Astrocyte (in vitro differentiated cells and primary cell): ENCODE results near the gene OSTM1. TPM values are rescaled to one million over a fixed set of nuclear protein-coding genes. Genes with fewer than 3 reads are reported as not detected.

Experiments
- DNase-seq: peaks from one replicate; pipeline ENCODE4 v3.0.0-alpha.2; 2010; ENCODE audit warnings: low read depth
- FAIRE-seq: peaks from 2 replicates; lab custom pipeline; 2011; peaks lifted over from hg19 to GRCh38; lab: Jason Lieb, UNC
- H2AFZ ChIP-seq: 2 replicates; pipeline ENCODE4 v1.6.0; 2012; ENCODE audit warnings: low read depth, low read length, inconsistent platforms
- H3K27ac ChIP-seq: 2 replicates; pipeline ENCODE4 v1.5.1; 2011; ENCODE audit warnings: low read depth, low read length, inconsistent platforms
- H3K27me3 ChIP-seq: 2 replicates; pipeline ENCODE4 v1.6.0; 2011; ENCODE audit warnings: low read length, inconsistent platforms; ENCODE audit not compliant: insufficient read depth
- H3K36me3 ChIP-seq: 2 replicates; pipeline ENCODE4 v1.5.1; 2011; ENCODE audit warnings: low read length, inconsistent platforms; ENCODE audit not compliant: insufficient read depth
- H3K4me1 ChIP-seq: 2 replicates; pipeline ENCODE4 v1.5.1; 2011; ENCODE audit warnings: low read length, inconsistent platforms; ENCODE audit not compliant: insufficient read depth
- H3K4me2 ChIP-seq: 2 replicates; pipeline ENCODE4 v1.6.0; 2012; ENCODE audit warnings: low read length, inconsistent platforms
- H3K4me3 ChIP-seq: 2 replicates; pipeline ENCODE4 v1.5.1; 2011; ENCODE audit warnings: low read depth, mild to moderate bottlenecking, low read length, inconsistent platforms; ENCODE audit not compliant: insufficient read depth
- H3K79me2 ChIP-seq: 2 replicates; pipeline ENCODE4 v1.6.0; 2012; ENCODE audit warnings: mild to moderate bottlenecking, low read length, inconsistent platforms; ENCODE audit not compliant: insufficient read depth
- H3K9ac ChIP-seq: 2 replicates; pipeline ENCODE4 v1.6.0; 2012; ENCODE audit warnings: mild to moderate bottlenecking, low read length, inconsistent platforms
- H3K9me3 ChIP-seq: 2 replicates; pipeline ENCODE4 v1.5.1; 2012; ENCODE audit warnings: low read depth, mild to moderate bottlenecking, low read length, inconsistent platforms; ENCODE audit not compliant: insufficient read depth
- H4K20me1 ChIP-seq: 2 replicates; pipeline ENCODE4 v1.6.0; 2012; ENCODE audit warnings: low read length, inconsistent platforms; ENCODE audit not compliant: insufficient read depth
- H3K27ac Mint-ChIP-seq: one replicate; pipeline ENCODE4 v1.8.0; 2021; ENCODE audit warnings: mild to moderate bottlenecking, mixed read lengths; ENCODE audit not compliant: unreplicated experiment
- H3K27me3 Mint-ChIP-seq: one replicate; pipeline ENCODE4 v1.8.0; 2021; ENCODE audit warnings: low read depth, mixed read lengths; ENCODE audit not compliant: unreplicated experiment
- H3K36me3 Mint-ChIP-seq: one replicate; pipeline ENCODE4 v1.8.0; 2021; ENCODE audit warnings: low read depth, mixed read lengths; ENCODE audit not compliant: unreplicated experiment
- H3K4me1 Mint-ChIP-seq: one replicate; pipeline ENCODE4 v1.8.0; 2021; ENCODE audit warnings: low read depth, mixed read lengths; ENCODE audit not compliant: unreplicated experiment
- H3K4me3 Mint-ChIP-seq: one replicate; pipeline ENCODE4 v1.8.0; 2021; ENCODE audit warnings: mild to moderate bottlenecking, moderate library complexity, mixed read lengths; ENCODE audit not compliant: unreplicated experiment
- H3K9me3 Mint-ChIP-seq: one replicate; pipeline ENCODE4 v1.8.0; 2021; ENCODE audit warnings: mild to moderate bottlenecking, mixed read lengths; ENCODE audit not compliant: unreplicated experiment
- CTCF ChIP-seq: IDR thresholded peaks from 2 replicates; pipeline ENCODE4 v1.5.1; 2011; ENCODE audit warnings: low read depth, mild to moderate bottlenecking, inconsistent platforms, low read length, moderate library complexity; ENCODE audit not compliant: insufficient read depth
- EZH2 ChIP-seq: IDR thresholded peaks from 2 replicates; pipeline ENCODE4 v1.6.1; 2012; ENCODE audit warnings: mild to moderate bottlenecking, low read length, inconsistent platforms; ENCODE audit not compliant: insufficient read depth
- total RNA-seq: library from RNA; stranded (reverse); gene quantifications from 2 replicates; pipeline ENCODE4 v1.2.1, GENCODE V29; 2021

The OSTM1 gene
- total RNA-seq, 1 donor from 2014 or later = 58.3 TPM

GRCh38 chr6:108115598-108116058, 41.1 kb upstream of the OSTM1 start:
- Mint-ChIP-seq H3K36me3 (peaks cover 4% of the 10 kb centered on the region), H3K9me3 (peaks cover 13% of the 10 kb centered on the region), H3K27me3 (peaks cover 80% of the 10 kb centered on the region), H3K4me3 (peak overlapping the region; percentile 10), H3K4me1 (peaks cover 12% of the 10 kb centered on the region), H3K27ac (peak overlapping the region; percentile 48)
- Histone ChIP-seq H3K9me3 (no peaks in the 10 kb centered on the region), H3K36me3 (no peaks in the 10 kb centered on the region), H2AFZ (no peak overlapping the region), H3K4me2 (peak overlapping the region; percentile 92), H3K27ac (no peak overlapping the region), H3K4me1 (peaks cover 17% of the 10 kb centered on the region), H3K4me3 (no peak overlapping the region), H3K27me3 (peaks cover 71% of the 10 kb centered on the region), H4K20me1 (peaks cover 4% of the 10 kb centered on the region), H3K79me2 (no peaks in the 10 kb centered on the region), H3K9ac (no peak overlapping the region)
- TF ChIP-seq CTCF (peak; percentile 37), EZH2 (no peak)
- no peak for DNase-seq
- no peak for FAIRE-seq

DNA sequence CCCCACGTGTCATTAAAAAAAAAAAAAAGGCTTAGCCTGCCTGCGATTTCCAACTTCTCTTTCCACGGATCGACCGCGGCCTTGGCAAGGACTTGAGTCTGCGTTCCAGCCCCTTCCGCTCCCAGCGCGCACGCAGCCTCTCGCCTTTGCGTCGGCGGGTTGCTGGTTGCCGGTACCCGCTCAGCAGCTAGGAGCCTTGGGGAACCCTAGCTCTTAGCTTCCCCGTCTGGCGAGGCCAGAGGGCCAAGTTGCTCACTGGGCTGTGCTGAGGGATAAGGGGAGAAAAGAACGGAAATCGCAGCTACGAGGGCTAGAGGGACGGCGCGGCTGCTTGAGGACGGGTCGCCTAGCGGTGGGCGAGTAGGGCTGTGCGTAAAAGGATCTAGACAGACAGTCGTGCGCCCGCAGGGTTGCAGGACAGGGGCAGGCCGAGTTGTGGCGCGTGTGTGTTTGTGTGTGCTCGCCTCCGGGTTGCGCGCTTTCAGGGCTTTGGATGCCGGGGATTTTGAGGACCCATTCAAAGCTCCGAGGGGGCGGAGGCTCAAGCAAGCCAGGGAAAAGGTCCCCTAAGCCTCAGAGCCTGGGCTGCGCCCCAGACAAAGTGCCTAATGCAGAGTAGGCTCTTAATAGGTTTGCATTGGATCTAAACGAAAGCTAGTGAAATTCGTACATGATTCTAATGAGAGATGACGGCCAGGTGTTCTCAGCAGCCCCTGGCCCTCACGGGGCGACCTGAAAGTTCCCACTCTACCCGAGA, 40.5 kb upstream of the OSTM1 start:
- peak; percentile 76 for DNase-seq
- peaks cover 17% of the 10 kb centered on the region for H3K4me1 ChIP-seq
- no peak overlapping the region for H3K27ac ChIP-seq
- peaks cover 4% of the 10 kb centered on the region for H3K36me3 Mint-ChIP-seq
- H3K4me2 ChIP-seq = peak overlapping the region; percentile 92
- H3K27me3 ChIP-seq = peaks cover 67% of the 10 kb centered on the region
- no peak for FAIRE-seq
- peak overlapping the region; percentile 58 for H3K4me3 Mint-ChIP-seq
- no peaks in the 10 kb centered on the region for H3K79me2 ChIP-seq
- peak overlapping the region; percentile 55 for H3K4me3 ChIP-seq
- H3K9me3 Mint-ChIP-seq = peaks cover 13% of the 10 kb centered on the region
- no peaks in the 10 kb centered on the region for H3K9me3 ChIP-seq
- peak overlapping the region; percentile 66 for H3K27ac Mint-ChIP-seq
- H4K20me1 ChIP-seq = peaks cover 4% of the 10 kb centered on the region
- no peaks in the 10 kb centered on the region for H3K36me3 ChIP-seq
- H2AFZ ChIP-seq = peak overlapping the region; percentile 91
- peak; percentile 20 for TF ChIP-seq CTCF
- no peak for TF ChIP-seq EZH2
- peaks cover 12% of the 10 kb centered on the region for H3K4me1 Mint-ChIP-seq
- H3K9ac ChIP-seq = no peak overlapping the region
- peaks cover 75% of the 10 kb centered on the region for H3K27me3 Mint-ChIP-seq
